GM12878 (cell line): ENCODE data around the gene ITFG1.

Source experiments
- BRCA1 ChIP-seq: IDR thresholded peaks from 2 replicates; pipeline ENCODE4 v1.6.1; 2011; ENCODE audit warnings: low read depth, low read length, improper control_type of control experiment
- EZH2 ChIP-seq: IDR thresholded peaks from 2 replicates; pipeline ENCODE4 v1.6.1; 2012; ENCODE audit warnings: low read depth, mild to moderate bottlenecking, control low read depth, inconsistent platforms, low read length, borderline replicate concordance; ENCODE audit not compliant: control insufficient read depth
- IKZF1 ChIP-seq: fragments of 450-650 bp; conservative IDR thresholded peaks from 2 replicates; pipeline ENCODE4 v1.6.1; 2017; ENCODE audit warnings: antibody characterized with exemption, mild to moderate bottlenecking
- YY1 ChIP-seq: IDR thresholded peaks from 2 replicates; pipeline ENCODE4 v1.6.1; 2011; ENCODE audit warnings: low read depth, mild to moderate bottlenecking, low read length
- TF ChIP-seq, protein P1 (sequence below): IDR thresholded peaks from 2 replicates; pipeline ENCODE4 v1.6.1; 2012; ENCODE audit warnings: low read depth, low read length, improper control_type of control experiment
- TF ChIP-seq, protein P2 (sequence below), 3 experiments: IDR thresholded peaks in 2 of 3; conservative IDR thresholded peaks in 1 of 3; 2 replicates each; pipeline ENCODE4 v1.5.1; 2011; ENCODE audit warnings: low read depth in 3 of 3, low read length in 3 of 3, mild to moderate bottlenecking in 3 of 3, control low read depth in 2 of 3, moderate library complexity in 2 of 3, inconsistent platforms in 1 of 3, mixed read lengths in 1 of 3; ENCODE audit not compliant: control insufficient read depth in 2 of 3, insufficient read depth in 1 of 3; ENCODE audit errors: extremely low read depth in 1 of 3
- TF ChIP-seq, protein P3 (sequence below): fragments of 450-650 bp; IDR thresholded peaks from 2 replicates; pipeline ENCODE4 v1.6.1; 2016; ENCODE audit warnings: mild to moderate bottlenecking

DNA sequence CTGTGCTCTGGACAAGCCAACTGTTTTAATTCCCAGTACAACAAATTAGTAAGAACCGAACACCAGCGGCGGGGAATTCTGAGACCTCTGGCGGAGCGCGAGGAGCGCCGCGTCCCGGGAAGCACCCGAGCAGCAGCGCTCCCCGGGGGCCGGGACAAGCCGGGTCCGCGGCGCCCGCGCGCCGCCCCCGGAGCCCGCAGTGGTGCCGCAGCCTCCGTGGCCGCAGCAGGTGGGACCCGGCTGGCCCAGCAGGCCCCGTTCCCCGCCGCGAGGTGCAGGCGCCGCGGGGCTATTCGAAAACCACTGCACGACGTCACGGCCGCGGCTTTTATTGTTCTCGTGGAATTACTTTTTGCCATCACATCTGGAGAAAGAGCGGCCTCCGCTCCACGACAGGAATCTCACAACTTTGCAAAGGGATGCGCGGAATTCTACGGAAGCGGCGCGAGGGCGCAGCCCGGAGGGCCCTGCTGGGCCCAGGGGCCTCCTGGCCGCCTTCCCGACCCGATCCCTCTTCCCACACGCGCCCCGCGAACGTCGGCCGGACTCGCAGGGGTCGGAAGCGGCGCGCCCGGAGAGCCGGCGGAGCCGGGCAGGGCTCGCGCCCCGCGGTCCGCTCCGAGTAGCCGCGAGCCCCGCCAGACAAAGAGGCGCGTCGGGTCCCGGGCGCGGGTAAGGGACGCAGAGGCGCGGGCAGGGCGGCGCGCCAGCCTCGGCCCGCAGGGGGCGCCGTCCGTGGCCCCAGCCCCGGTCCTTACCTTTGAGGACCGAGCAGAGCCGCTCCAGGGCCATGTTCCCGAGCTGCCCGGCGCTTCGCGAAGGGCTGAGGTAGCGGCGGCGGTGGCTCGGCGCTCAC, 317.8 kb downstream of the ITFG1 start:
- TF ChIP-seq, protein P1, sequence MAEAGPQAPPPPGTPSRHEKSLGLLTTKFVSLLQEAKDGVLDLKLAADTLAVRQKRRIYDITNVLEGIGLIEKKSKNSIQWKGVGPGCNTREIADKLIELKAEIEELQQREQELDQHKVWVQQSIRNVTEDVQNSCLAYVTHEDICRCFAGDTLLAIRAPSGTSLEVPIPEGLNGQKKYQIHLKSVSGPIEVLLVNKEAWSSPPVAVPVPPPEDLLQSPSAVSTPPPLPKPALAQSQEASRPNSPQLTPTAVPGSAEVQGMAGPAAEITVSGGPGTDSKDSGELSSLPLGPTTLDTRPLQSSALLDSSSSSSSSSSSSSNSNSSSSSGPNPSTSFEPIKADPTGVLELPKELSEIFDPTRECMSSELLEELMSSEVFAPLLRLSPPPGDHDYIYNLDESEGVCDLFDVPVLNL = no peak
- TF ChIP-seq, protein P2, sequence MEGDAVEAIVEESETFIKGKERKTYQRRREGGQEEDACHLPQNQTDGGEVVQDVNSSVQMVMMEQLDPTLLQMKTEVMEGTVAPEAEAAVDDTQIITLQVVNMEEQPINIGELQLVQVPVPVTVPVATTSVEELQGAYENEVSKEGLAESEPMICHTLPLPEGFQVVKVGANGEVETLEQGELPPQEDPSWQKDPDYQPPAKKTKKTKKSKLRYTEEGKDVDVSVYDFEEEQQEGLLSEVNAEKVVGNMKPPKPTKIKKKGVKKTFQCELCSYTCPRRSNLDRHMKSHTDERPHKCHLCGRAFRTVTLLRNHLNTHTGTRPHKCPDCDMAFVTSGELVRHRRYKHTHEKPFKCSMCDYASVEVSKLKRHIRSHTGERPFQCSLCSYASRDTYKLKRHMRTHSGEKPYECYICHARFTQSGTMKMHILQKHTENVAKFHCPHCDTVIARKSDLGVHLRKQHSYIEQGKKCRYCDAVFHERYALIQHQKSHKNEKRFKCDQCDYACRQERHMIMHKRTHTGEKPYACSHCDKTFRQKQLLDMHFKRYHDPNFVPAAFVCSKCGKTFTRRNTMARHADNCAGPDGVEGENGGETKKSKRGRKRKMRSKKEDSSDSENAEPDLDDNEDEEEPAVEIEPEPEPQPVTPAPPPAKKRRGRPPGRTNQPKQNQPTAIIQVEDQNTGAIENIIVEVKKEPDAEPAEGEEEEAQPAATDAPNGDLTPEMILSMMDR (IDR thresholded peaks at IDR 0.05 in 2 of 3, conservative IDR thresholded peaks at IDR 0.05 in 1 of 3; ENCODE audit: control insufficient read depth in 2 of 3, extremely low read depth in 1 of 3, insufficient read depth in 1 of 3, low read depth in 3 of 3, low read length in 3 of 3) = peak; percentile 55 to 76 (median 68); a peak in 5 of 6 replicates
- peak; percentile 81 for TF ChIP-seq IKZF1
- peak; percentile 88 for TF ChIP-seq YY1
- no peak for TF ChIP-seq BRCA1
- TF ChIP-seq, protein P3, sequence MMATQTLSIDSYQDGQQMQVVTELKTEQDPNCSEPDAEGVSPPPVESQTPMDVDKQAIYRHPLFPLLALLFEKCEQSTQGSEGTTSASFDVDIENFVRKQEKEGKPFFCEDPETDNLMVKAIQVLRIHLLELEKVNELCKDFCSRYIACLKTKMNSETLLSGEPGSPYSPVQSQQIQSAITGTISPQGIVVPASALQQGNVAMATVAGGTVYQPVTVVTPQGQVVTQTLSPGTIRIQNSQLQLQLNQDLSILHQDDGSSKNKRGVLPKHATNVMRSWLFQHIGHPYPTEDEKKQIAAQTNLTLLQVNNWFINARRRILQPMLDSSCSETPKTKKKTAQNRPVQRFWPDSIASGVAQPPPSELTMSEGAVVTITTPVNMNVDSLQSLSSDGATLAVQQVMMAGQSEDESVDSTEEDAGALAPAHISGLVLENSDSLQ = no peak
- no peak for TF ChIP-seq EZH2
